Progenitor cell of endocrine pancreas (in vitro differentiated cells): ENCODE results near the gene GOLGA6C. TPM values are rescaled to one million over a fixed set of nuclear protein-coding genes. Genes with fewer than 3 reads are reported as not detected.
"Not testable (repeated sequence)": the region's sequence is repeated elsewhere in the genome, so short reads cannot be mapped to it uniquely, and the experiment has no call there.

Experiments
- DNase-seq: peaks from one replicate; pipeline ENCODE4 v3.0.0; 2021; ENCODE audit warnings: low spot score; ENCODE audit not compliant: unreplicated experiment
- H3K27ac Mint-ChIP-seq: 2 replicates; pipeline ENCODE4 v1.8.0; 2021; ENCODE audit warnings: mild to moderate bottlenecking, moderate library complexity, mixed read lengths
- H3K27me3 Mint-ChIP-seq: 2 replicates; pipeline ENCODE4 v1.8.0; 2021; ENCODE audit warnings: mixed read lengths
- H3K36me3 Mint-ChIP-seq: 2 replicates; pipeline ENCODE4 v1.8.0; 2022; ENCODE audit warnings: mixed read lengths; ENCODE audit not compliant: insufficient read depth
- H3K4me1 Mint-ChIP-seq: 2 replicates; pipeline ENCODE4 v1.8.0; 2021; ENCODE audit warnings: low read depth, mixed read lengths
- H3K4me3 Mint-ChIP-seq: 2 replicates; pipeline ENCODE4 v1.8.0; 2021; ENCODE audit warnings: low read depth, mild to moderate bottlenecking, moderate library complexity, mixed read lengths
- H3K9me3 Mint-ChIP-seq: 2 replicates; pipeline ENCODE4 v1.8.0; 2021; ENCODE audit warnings: low read depth, mixed read lengths
- CTCF ChIP-seq: fragments of 200-600 bp; sonication (generic); IDR thresholded peaks from one replicate; pipeline ENCODE4 v1.5.0; 2021; ENCODE audit warnings: antibody characterized with exemption, mild to moderate bottlenecking; ENCODE audit not compliant: unreplicated experiment
- total RNA-seq: library from RNA; stranded (reverse); gene quantifications from 2 replicates; pipeline ENCODE4 v1.2.1, GENCODE V29; 2021

The GOLGA6C gene
- total RNA-seq, 1 donor from 2014 or later, result not detected

GRCh38 chr15:75313116-75313845 lies 55.1 kb downstream of the GOLGA6C start:
- H3K4me3 Mint-ChIP-seq, result no peak overlapping the region
- no peak for DNase-seq
- no peak overlapping the region for H3K27ac Mint-ChIP-seq
- no peaks in the 10 kb centered on the region for H3K36me3 Mint-ChIP-seq
- peaks cover 29% of the 10 kb centered on the region for H3K27me3 Mint-ChIP-seq
- H3K4me1 Mint-ChIP-seq, result no peaks in the 10 kb centered on the region
- no peaks in the 10 kb centered on the region for H3K9me3 Mint-ChIP-seq
- no peak for TF ChIP-seq CTCF

- DNase-seq, result no peak
- H3K4me1 Mint-ChIP-seq, result no peaks in the 10 kb centered on the region
- no peaks in the 10 kb centered on the region for H3K36me3 Mint-ChIP-seq
- TF ChIP-seq CTCF, result no peak
- no peak overlapping the region for H3K27ac Mint-ChIP-seq
- H3K4me3 Mint-ChIP-seq, result no peak overlapping the region
- H3K27me3 Mint-ChIP-seq, result peaks cover 18% of the 10 kb centered on the region
- H3K9me3 Mint-ChIP-seq, result no peaks in the 10 kb centered on the region
Observed at GRCh38 chr15:75314552-75315290, 56.6 kb downstream of the GOLGA6C start.

- H3K27me3 Mint-ChIP-seq, result peaks cover 11% of the 10 kb centered on the region
Observed at GRCh38 chr15:75319231-75319897, 61.2 kb downstream of the GOLGA6C start.

More at GRCh38 chr15:75319231-75319897, 61.2 kb downstream of the GOLGA6C start:
- peaks cover 11% of the 10 kb centered on the region for H3K4me1 Mint-ChIP-seq
- H3K36me3 Mint-ChIP-seq, H3K4me3 Mint-ChIP-seq, H3K9me3 Mint-ChIP-seq, DNase-seq, H3K27ac Mint-ChIP-seq: not testable (repeated sequence)

Other genes starting within 250 kb of the GOLGA6C start
- 16.5 and 18.0 TPM in 2 replicates for gene PPCDC, start 234.7 kb upstream of the GOLGA6C start, total RNA-seq
- 80.0 and 83.4 TPM in 2 replicates for gene C15orf39, start 56.5 kb upstream of the GOLGA6C start, total RNA-seq
- gene GOLGA6D, start 24.5 kb downstream of the GOLGA6C start, total RNA-seq, result 0.13 TPM in 1 of 2 replicates, not detected in the other
- gene COMMD4, start 77.7 kb downstream of the GOLGA6C start, total RNA-seq, result 95.6 and 95.7 TPM in 2 replicates
- 79.2 and 84.4 TPM in 2 replicates for gene NEIL1, start 88.7 kb downstream of the GOLGA6C start, total RNA-seq
- gene MAN2C1, start 110.3 kb downstream of the GOLGA6C start, total RNA-seq, result 196 and 200 TPM in 2 replicates
- 91.8 and 96.4 TPM in 2 replicates for gene SIN3A, start 193.4 kb downstream of the GOLGA6C start, total RNA-seq